Mesendoderm (in vitro differentiated cells): Measurements from ENCODE around the gene RHOV. TPM values are rescaled to one million over a fixed set of nuclear protein-coding genes. Genes with fewer than 3 reads are reported as not detected.
A peak's percentile ranks its signal among the peaks of the same experiment; 100 is the strongest.

Experiments
- DNase-seq: peaks from one replicate; pipeline ENCODE4 v3.0.0; 2013
- H2AK5ac ChIP-seq: 2 replicates; pipeline ENCODE4 v1.6.1; 2013; ENCODE audit warnings: low read length, inconsistent platforms
- H2BK120ac ChIP-seq: 2 replicates; pipeline ENCODE4 v1.6.1; 2013; ENCODE audit warnings: low read depth, mild to moderate bottlenecking, low read length, moderate library complexity, mixed read lengths
- H2BK15ac ChIP-seq: replicated peaks from 2 replicates; pipeline ENCODE4 v1.6.1; 2013; ENCODE audit warnings: low read depth, mild to moderate bottlenecking, moderate library complexity
- H2BK5ac ChIP-seq: 2 replicates; pipeline ENCODE4 v1.6.1; 2013; ENCODE audit warnings: low read length, inconsistent platforms
- H3K18ac ChIP-seq: 2 replicates; pipeline ENCODE4 v1.6.1; 2013; ENCODE audit warnings: mild to moderate bottlenecking, low read length, mixed read lengths
- H3K23ac ChIP-seq: one replicate; pipeline ENCODE4 v1.6.1; 2013; ENCODE audit warnings: low read length
- H3K27ac ChIP-seq: 2 replicates; pipeline ENCODE4 v1.5.1; 2013; ENCODE audit warnings: low read depth, mild to moderate bottlenecking, inconsistent platforms, low read length, moderate library complexity
- H3K27me3 ChIP-seq: 2 replicates; pipeline ENCODE4 v1.6.1; 2013; ENCODE audit warnings: low read length, control low read depth, mild to moderate bottlenecking, inconsistent platforms; ENCODE audit not compliant: insufficient read depth, poor library complexity
- H3K36me3 ChIP-seq: 2 replicates; pipeline ENCODE4 v1.6.1; 2013; ENCODE audit warnings: low read length, inconsistent platforms; ENCODE audit not compliant: control insufficient read depth, insufficient read depth
- H3K4ac ChIP-seq: one replicate; pipeline ENCODE4 v1.6.1; 2013; ENCODE audit warnings: low read depth, mild to moderate bottlenecking, low read length, moderate library complexity
- H3K4me1 ChIP-seq: 2 replicates; pipeline ENCODE4 v1.6.1; 2013; ENCODE audit warnings: low read depth, low read length, inconsistent platforms; ENCODE audit not compliant: control insufficient read depth
- H3K4me2 ChIP-seq: 2 replicates; pipeline ENCODE4 v1.6.1; 2013; ENCODE audit warnings: low read length
- H3K4me3 ChIP-seq: 2 replicates; pipeline ENCODE4 v1.5.1; 2013; ENCODE audit warnings: mild to moderate bottlenecking, low read length
- H3K56ac ChIP-seq: one replicate; pipeline ENCODE4 v1.6.1; 2013; ENCODE audit warnings: low read length
- H3K79me1 ChIP-seq: 2 replicates; pipeline ENCODE4 v1.6.1; 2013; ENCODE audit warnings: low read length, inconsistent platforms
- H3K79me2 ChIP-seq: 2 replicates; pipeline ENCODE4 v1.6.1; 2013; ENCODE audit warnings: mild to moderate bottlenecking, low read length; ENCODE audit not compliant: control insufficient read depth, insufficient read depth
- H3K9ac ChIP-seq: 2 replicates; pipeline ENCODE4 v1.6.1; 2013; ENCODE audit warnings: low read length, inconsistent platforms
- H4K5ac ChIP-seq: one replicate; pipeline ENCODE4 v1.6.1; 2013; ENCODE audit warnings: low read length
- H4K8ac ChIP-seq: one replicate; pipeline ENCODE4 v1.6.1; 2013; ENCODE audit warnings: low read depth, mild to moderate bottlenecking, control low read depth, low read length, moderate library complexity
- WGBS: extraction: QIAGEN DNeasy Blood & Tissue Kit; methylation state at CpG from one replicate; pipeline ENCODE4 v1.1.7; 2013; ENCODE audit warnings: low lambda C conversion rate, missing lambda C conversion rate; ENCODE audit not compliant: insufficient coverage; ENCODE audit errors: extremely low coverage; 5-methylcytosine and 5-hydroxymethylcytosine counted together
- polyA plus RNA-seq, 2 experiments: library from polyadenylated mRNA; stranded (reverse); fragments of 200-250 nt; gene quantifications; one replicate each; pipeline ENCODE4 v1.2.3, GENCODE V29; 2013

Gene RHOV
- 1.2 TPM for polyA plus RNA-seq (2013, experiment 1 of 2)
- 1.2 TPM for polyA plus RNA-seq (2013, experiment 2 of 2)

- Histone ChIP-seq H3K4me1 (peaks cover 9% of the 10 kb centered on the region), H2AK5ac (no peak within 1 kb of the TSS), H3K4ac (no peak within 1 kb of the TSS), H3K23ac (no peak within 1 kb of the TSS), H2BK15ac (no peak within 1 kb of the TSS), H4K8ac (no peak within 1 kb of the TSS), H3K56ac (peak within 1 kb of the TSS; percentile 87), H3K4me3 (peak within 1 kb of the TSS; percentile 36), H3K18ac (no peak within 1 kb of the TSS), H3K9ac (peak within 1 kb of the TSS; percentile 72), H3K79me2 (no peaks in the 10 kb centered on the region), H2BK5ac (no peak within 1 kb of the TSS), H4K5ac (no peak within 1 kb of the TSS), H3K27ac (no peak within 1 kb of the TSS), H2BK120ac (no peak within 1 kb of the TSS), H3K27me3 (no peaks in the 10 kb centered on the region), H3K79me1 (no peaks in the 10 kb centered on the region), H3K36me3 (no peaks in the 10 kb centered on the region), H3K4me2 (peak within 1 kb of the TSS; percentile 95)
- DNase-seq = peak; percentile 92
- WGBS = no CpG with 5 or more reads among the region's 74 CpGs
Observed at GRCh38 chr15:40873694-40874561, at the start of gene RHOV. Gene RHOV (minus strand): TSS chr15:40874234. CDS start chr15:40874139, 95 bp downstream.

GRCh38 chr15:40923551-40923950 lies 49.5 kb upstream of the RHOV start:
- no peak overlapping the region for H4K8ac ChIP-seq
- H3K56ac ChIP-seq = no peak overlapping the region
- H3K23ac ChIP-seq = peak overlapping the region; percentile 45
- no peak overlapping the region for H2BK5ac ChIP-seq
- no peak overlapping the region for H3K4me2 ChIP-seq
- DNase-seq = no peak
- H3K36me3 ChIP-seq = no peaks in the 10 kb centered on the region
- WGBS = no CpG with 5 or more reads among the region's 9 CpGs
- no peak overlapping the region for H3K4ac ChIP-seq
- no peaks in the 10 kb centered on the region for H3K79me2 ChIP-seq
- no peaks in the 10 kb centered on the region for H3K79me1 ChIP-seq
- peaks cover 57% of the 10 kb centered on the region for H3K27me3 ChIP-seq
- no peak overlapping the region for H3K18ac ChIP-seq
- H2BK15ac ChIP-seq = no peak overlapping the region
- no peaks in the 10 kb centered on the region for H3K4me1 ChIP-seq
- no peak overlapping the region for H3K4me3 ChIP-seq
- H2BK120ac ChIP-seq = no peak overlapping the region
- H3K27ac ChIP-seq = no peak overlapping the region
- no peak overlapping the region for H2AK5ac ChIP-seq
- no peak overlapping the region for H3K9ac ChIP-seq
- no peak overlapping the region for H4K5ac ChIP-seq

GRCh38 chr15:40922608-40923005 lies 48.6 kb upstream of the RHOV start:
- Histone ChIP-seq H3K23ac (no peak overlapping the region), H3K79me1 (no peaks in the 10 kb centered on the region), H2BK120ac (no peak overlapping the region), H3K27ac (no peak overlapping the region), H3K36me3 (no peaks in the 10 kb centered on the region), H3K9ac (no peak overlapping the region), H4K8ac (no peak overlapping the region), H4K5ac (no peak overlapping the region), H3K4me3 (no peak overlapping the region), H3K4me2 (no peak overlapping the region), H3K27me3 (peaks cover 50% of the 10 kb centered on the region), H3K79me2 (no peaks in the 10 kb centered on the region), H2BK15ac (no peak overlapping the region), H3K4me1 (no peaks in the 10 kb centered on the region), H3K4ac (no peak overlapping the region), H2AK5ac (no peak overlapping the region), H3K56ac (no peak overlapping the region), H2BK5ac (no peak overlapping the region), H3K18ac (no peak overlapping the region)
- DNase-seq = no peak
- WGBS = no CpG with 5 or more reads among the region's 10 CpGs

- H3K79me2 ChIP-seq = no peaks in the 10 kb centered on the region
- no CpG with 5 or more reads among the region's 5 CpGs for WGBS
- H2BK15ac ChIP-seq = no peak overlapping the region
- no peaks in the 10 kb centered on the region for H3K36me3 ChIP-seq
- no peaks in the 10 kb centered on the region for H3K4me1 ChIP-seq
- H2AK5ac ChIP-seq = no peak overlapping the region
- no peaks in the 10 kb centered on the region for H3K79me1 ChIP-seq
- H3K23ac ChIP-seq = no peak overlapping the region
- H3K27ac ChIP-seq = no peak overlapping the region
- H2BK5ac ChIP-seq = no peak overlapping the region
- H3K27me3 ChIP-seq = peaks cover 46% of the 10 kb centered on the region
- no peak overlapping the region for H3K56ac ChIP-seq
- no peak overlapping the region for H3K4me3 ChIP-seq
- no peak overlapping the region for H3K4me2 ChIP-seq
- H3K9ac ChIP-seq = no peak overlapping the region
- no peak overlapping the region for H3K4ac ChIP-seq
- no peak overlapping the region for H4K8ac ChIP-seq
- H2BK120ac ChIP-seq = no peak overlapping the region
- H4K5ac ChIP-seq = no peak overlapping the region
- no peak for DNase-seq
- no peak overlapping the region for H3K18ac ChIP-seq
Observed at GRCh38 chr15:40921949-40922607, 48.0 kb upstream of the RHOV start.

- WGBS = no CpG with 5 or more reads among the region's 19 CpGs
- no peaks in the 10 kb centered on the region for H3K79me2 ChIP-seq
- no peak overlapping the region for H4K8ac ChIP-seq
- H2BK120ac ChIP-seq = no peak overlapping the region
- no peak overlapping the region for H3K23ac ChIP-seq
- no peak overlapping the region for H4K5ac ChIP-seq
- no peaks in the 10 kb centered on the region for H3K4me1 ChIP-seq
- H3K4me2 ChIP-seq = no peak overlapping the region
- H2BK5ac ChIP-seq = no peak overlapping the region
- H3K36me3 ChIP-seq = no peaks in the 10 kb centered on the region
- H3K4me3 ChIP-seq = no peak overlapping the region
- DNase-seq = no peak
- no peak overlapping the region for H3K9ac ChIP-seq
- no peak overlapping the region for H3K4ac ChIP-seq
- H3K27ac ChIP-seq = no peak overlapping the region
- no peak overlapping the region for H3K18ac ChIP-seq
- no peaks in the 10 kb centered on the region for H3K79me1 ChIP-seq
- H3K56ac ChIP-seq = no peak overlapping the region
- H3K27me3 ChIP-seq = peaks cover 19% of the 10 kb centered on the region
- H2BK15ac ChIP-seq = no peak overlapping the region
- H2AK5ac ChIP-seq = no peak overlapping the region
Observed at GRCh38 chr15:40918799-40919392, 44.9 kb upstream of the RHOV start.
